Neural progenitor cell (in vitro differentiated cells): ENCODE measurements around the gene NUDT16L1. TPM values are rescaled to one million over a fixed set of nuclear protein-coding genes. Genes with fewer than 3 reads are reported as not detected.

Experiments used
- DNase-seq: peaks from one replicate; pipeline ENCODE4 v3.0.0-alpha.2; 2016; ENCODE audit warnings: low spot score
- H2AFZ ChIP-seq: fragments of 200-600 bp; sonication (generic); replicated peaks from 2 replicates; pipeline ENCODE4 v1.6.1; 2016; ENCODE audit warnings: antibody characterized with exemption
- H3F3A ChIP-seq: fragments of 200-600 bp; sonication (generic); 2 replicates; pipeline ENCODE4 v1.6.1; 2016; ENCODE audit warnings: antibody characterized with exemption, low read depth
- H3K27ac ChIP-seq: fragments of 200-600 bp; sonication (generic); 2 replicates; pipeline ENCODE4 v1.5.1; 2016; ENCODE audit warnings: mild to moderate bottlenecking
- H3K27me3 ChIP-seq: fragments of 200-600 bp; sonication (generic); 2 replicates; pipeline ENCODE4 v1.6.1; 2016; ENCODE audit warnings: mild to moderate bottlenecking, moderate library complexity
- H3K36me3 ChIP-seq: fragments of 200-600 bp; sonication (generic); 2 replicates; pipeline ENCODE4 v1.5.1; 2016
- H3K4me1 ChIP-seq: fragments of 200-600 bp; sonication (generic); 2 replicates; pipeline ENCODE4 v1.6.1; 2016; ENCODE audit warnings: mixed run types
- H3K4me2 ChIP-seq: fragments of 200-600 bp; sonication (generic); 2 replicates; pipeline ENCODE4 v1.6.1; 2016
- H3K4me3 ChIP-seq: fragments of 200-600 bp; sonication (generic); 2 replicates; pipeline ENCODE4 v1.5.1; 2016
- H3K79me2 ChIP-seq: fragments of 200-600 bp; sonication (generic); 2 replicates; pipeline ENCODE4 v1.6.1; 2016; ENCODE audit warnings: low read depth
- H3K9ac ChIP-seq: fragments of 200-600 bp; sonication (generic); 2 replicates; pipeline ENCODE4 v1.6.1; 2016
- H3K9me3 ChIP-seq: fragments of 200-600 bp; sonication (generic); 2 replicates; pipeline ENCODE4 v1.5.1; 2016; ENCODE audit warnings: low read depth
- H4K20me1 ChIP-seq: fragments of 200-600 bp; sonication (generic); 2 replicates; pipeline ENCODE4 v1.6.1; 2016; ENCODE audit warnings: low read depth
- H3K27ac Mint-ChIP-seq: 3 replicates; pipeline ENCODE4 v1.8.0; 2021; ENCODE audit warnings: mixed read lengths
- H3K27me3 Mint-ChIP-seq: 2 replicates; pipeline ENCODE4 v1.8.0; 2022; ENCODE audit warnings: low read depth, mild to moderate bottlenecking, inconsistent platforms, moderate library complexity, mixed read lengths; ENCODE audit not compliant: insufficient read depth
- H3K36me3 Mint-ChIP-seq: 3 replicates; pipeline ENCODE4 v1.8.0; 2021; ENCODE audit warnings: mixed read lengths
- H3K4me1 Mint-ChIP-seq: 3 replicates; pipeline ENCODE4 v1.8.0; 2021; ENCODE audit warnings: mixed read lengths
- H3K4me3 Mint-ChIP-seq: 3 replicates; pipeline ENCODE4 v1.8.0; 2021; ENCODE audit warnings: mild to moderate bottlenecking, moderate library complexity, mixed read lengths
- H3K9me3 Mint-ChIP-seq: 3 replicates; pipeline ENCODE4 v1.8.0; 2020; ENCODE audit warnings: mixed read lengths
- CTCF ChIP-seq: fragments of 200-600 bp; sonication (generic); IDR thresholded peaks from 2 replicates; pipeline ENCODE4 v1.5.1; 2017; ENCODE audit warnings: antibody characterized with exemption, mild to moderate bottlenecking
- EZH2 ChIP-seq: fragments of 200-600 bp; sonication (generic); IDR thresholded peaks from 2 replicates; pipeline ENCODE4 v1.6.1; 2017; ENCODE audit warnings: antibody characterized with exemption, mild to moderate bottlenecking, moderate library complexity
- EZH2phosphoT487 ChIP-seq: fragments of 200-600 bp; sonication (generic); IDR thresholded peaks from 2 replicates; pipeline ENCODE4 v1.6.1; 2017; ENCODE audit warnings: antibody characterized with exemption
- total RNA-seq: library from RNA; depleted of rRNA; stranded (reverse); fragments of >200 nt; gene quantifications from 2 replicates; pipeline ENCODE4 v1.2.3, GENCODE V29; 2015; ENCODE audit warnings: low replicate concordance

Gene NUDT16L1
- total RNA-seq, 1 donor from 2014 or later: 10.9 TPM

GRCh38 chr16:4692460-4693295 is 684 bp upstream of the NUDT16L1 start:
- no peak overlapping the region for H3K9ac ChIP-seq
- peak; percentile 53 for DNase-seq
- H3K36me3 ChIP-seq: no peaks in the 10 kb centered on the region
- H3K4me1 ChIP-seq: no peaks in the 10 kb centered on the region
- H2AFZ ChIP-seq: peak overlapping the region; percentile 26
- peaks cover 19% of the 10 kb centered on the region for H3F3A ChIP-seq
- peaks cover 17% of the 10 kb centered on the region for H4K20me1 ChIP-seq
- Mint-ChIP-seq H3K4me1 (no peaks in the 10 kb centered on the region), H3K9me3 (no peaks in the 10 kb centered on the region), H3K4me3 (peak overlapping the region; percentile 85), H3K36me3 (no peaks in the 10 kb centered on the region), H3K27ac (no peak overlapping the region), H3K27me3 (peaks cover 7% of the 10 kb centered on the region)
- no peaks in the 10 kb centered on the region for H3K27me3 ChIP-seq
- H3K79me2 ChIP-seq: peaks cover 13% of the 10 kb centered on the region
- TF ChIP-seq CTCF (no peak), EZH2phosphoT487 (no peak), EZH2 (no peak)
- H3K9me3 ChIP-seq: no peaks in the 10 kb centered on the region
- peak overlapping the region; percentile 92 for H3K4me2 ChIP-seq
- H3K4me3 ChIP-seq: peak overlapping the region; percentile 94
- H3K27ac ChIP-seq: no peak overlapping the region

- Mint-ChIP-seq H3K4me1 (no peaks in the 10 kb centered on the region), H3K36me3 (no peaks in the 10 kb centered on the region), H3K27ac (no peak overlapping the region), H3K4me3 (peak overlapping the region; percentile 89), H3K9me3 (no peaks in the 10 kb centered on the region), H3K27me3 (peaks cover 7% of the 10 kb centered on the region)
- no peak for TF ChIP-seq CTCF
- TF ChIP-seq EZH2phosphoT487: no peak
- TF ChIP-seq EZH2: no peak
- Histone ChIP-seq H3K4me3 (peak overlapping the region; percentile 94), H3K9ac (peak overlapping the region; percentile 82), H3K4me1 (no peaks in the 10 kb centered on the region), H3K9me3 (no peaks in the 10 kb centered on the region), H3K27me3 (no peaks in the 10 kb centered on the region), H3K27ac (no peak overlapping the region), H2AFZ (no peak overlapping the region), H3K4me2 (peak overlapping the region; percentile 91), H3K36me3 (no peaks in the 10 kb centered on the region), H3K79me2 (peaks cover 13% of the 10 kb centered on the region), H3F3A (peaks cover 19% of the 10 kb centered on the region), H4K20me1 (peaks cover 17% of the 10 kb centered on the region)
- peak; percentile 37 for DNase-seq
Measured at GRCh38 chr16:4693956-4694641, 737 bp downstream of the NUDT16L1 start.

GRCh38 chr16:4694642-4695451 is 1.5 kb downstream of the NUDT16L1 start:
- H3K27ac Mint-ChIP-seq: no peak overlapping the region
- H3K27ac ChIP-seq: no peak overlapping the region

More at GRCh38 chr16:4694642-4695451, 1.5 kb downstream of the NUDT16L1 start:
- peak overlapping the region; percentile 89 for H3K4me3 Mint-ChIP-seq
- Histone ChIP-seq H3K9ac (peak overlapping the region; percentile 82), H3K4me1 (no peaks in the 10 kb centered on the region), H2AFZ (no peak overlapping the region), H4K20me1 (peaks cover 17% of the 10 kb centered on the region), H3K9me3 (no peaks in the 10 kb centered on the region), H3K4me2 (peak overlapping the region; percentile 91), H3F3A (peaks cover 19% of the 10 kb centered on the region), H3K36me3 (no peaks in the 10 kb centered on the region), H3K4me3 (peak overlapping the region; percentile 94), H3K27me3 (no peaks in the 10 kb centered on the region), H3K79me2 (peaks cover 13% of the 10 kb centered on the region)
- H3K4me1 Mint-ChIP-seq: no peaks in the 10 kb centered on the region
- H3K27me3 Mint-ChIP-seq: peaks cover 5% of the 10 kb centered on the region
- no peak for DNase-seq
- TF ChIP-seq CTCF (no peak), EZH2phosphoT487 (no peak), EZH2 (no peak)
- no peaks in the 10 kb centered on the region for H3K9me3 Mint-ChIP-seq
- peaks cover 6% of the 10 kb centered on the region for H3K36me3 Mint-ChIP-seq
